Measurements from ENCODE around the gene CHORDC1.

Gene CHORDC1

DNA sequence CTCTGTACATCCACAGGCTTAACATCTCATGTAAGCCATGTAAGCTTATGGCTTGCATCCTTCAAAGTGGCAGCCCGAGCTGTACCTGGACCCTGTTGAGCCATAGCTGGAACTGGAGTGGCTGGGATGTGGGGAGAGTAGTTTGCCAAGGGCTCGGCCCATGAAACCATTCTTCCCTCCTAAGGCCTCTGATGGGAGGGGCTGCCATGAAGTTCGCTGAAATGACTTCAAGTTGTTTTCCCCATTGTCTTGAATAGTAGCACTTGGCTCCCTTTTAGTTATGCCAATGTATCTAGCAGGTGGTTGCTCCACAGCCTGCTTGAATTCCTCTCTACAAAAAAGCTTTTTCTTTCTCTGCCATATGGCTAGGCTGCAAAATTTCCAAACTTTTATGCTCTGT is 5.2 kb upstream of the CHORDC1 start:
- no peak for DNase-seq (ENCODE audit: low read depth in 1 of 2, low spot score in 1 of 2)
- H3K27me3 ChIP-seq (ENCODE audit: insufficient read depth, poor library complexity, severe bottlenecking): no peaks in the 10 kb centered on the region
- no peak overlapping the region for H3K27ac ChIP-seq (replicated peaks)
- no peak for TF ChIP-seq CTCF (IDR thresholded peaks at IDR 0.05; ENCODE audit: insufficient read depth, low read length)
- TF ChIP-seq REST (IDR thresholded peaks at IDR 0.05; ENCODE audit: insufficient replicate concordance, low read depth): no peak
- TF ChIP-seq SPI1 (IDR thresholded peaks at IDR 0.05; ENCODE audit: borderline replicate concordance, low read depth): no peak
- TF ChIP-seq GABPA (IDR thresholded peaks at IDR 0.05; ENCODE audit: low read depth): no peak
- TF ChIP-seq POLR2AphosphoS5 (IDR thresholded peaks at IDR 0.05; ENCODE audit: low read depth): no peak
- no peak overlapping the region for H3K4me3 ChIP-seq (replicated peaks; ENCODE audit: insufficient read depth, low read length)

- no peaks in the 10 kb centered on the region for H3K27me3 ChIP-seq (ENCODE audit: insufficient read depth, poor library complexity, severe bottlenecking)
- no peak for DNase-seq (ENCODE audit: low read depth in 1 of 2, low spot score in 1 of 2)
- peak overlapping the region; percentile 60 for H3K4me3 ChIP-seq (replicated peaks; ENCODE audit: insufficient read depth, low read length)
- TF ChIP-seq REST (IDR thresholded peaks at IDR 0.05; ENCODE audit: insufficient replicate concordance, low read depth): no peak
- no peak for TF ChIP-seq GABPA (IDR thresholded peaks at IDR 0.05; ENCODE audit: low read depth)
- TF ChIP-seq POLR2AphosphoS5 (IDR thresholded peaks at IDR 0.05; ENCODE audit: low read depth): no peak
- TF ChIP-seq SPI1 (IDR thresholded peaks at IDR 0.05; ENCODE audit: borderline replicate concordance, low read depth): no peak
- no peak for TF ChIP-seq CTCF (IDR thresholded peaks at IDR 0.05; ENCODE audit: insufficient read depth, low read length)
- peak overlapping the region; percentile 83 for H3K27ac ChIP-seq (replicated peaks)
Observed at GRCh38 chr11:90223248-90223585, 368 bp upstream of the CHORDC1 start.

- H3K27ac ChIP-seq (replicated peaks): peak overlapping the region; percentile 83
- no peak for TF ChIP-seq SPI1 (IDR thresholded peaks at IDR 0.05; ENCODE audit: borderline replicate concordance, low read depth)
- no peak for TF ChIP-seq POLR2AphosphoS5 (IDR thresholded peaks at IDR 0.05; ENCODE audit: low read depth)
- TF ChIP-seq CTCF (IDR thresholded peaks at IDR 0.05; ENCODE audit: insufficient read depth, low read length): no peak
- TF ChIP-seq REST (IDR thresholded peaks at IDR 0.05; ENCODE audit: insufficient replicate concordance, low read depth): no peak
- TF ChIP-seq GABPA (IDR thresholded peaks at IDR 0.05; ENCODE audit: low read depth): no peak
- no peaks in the 10 kb centered on the region for H3K27me3 ChIP-seq (ENCODE audit: insufficient read depth, poor library complexity, severe bottlenecking)
- DNase-seq (ENCODE audit: low read depth in 1 of 2, low spot score in 1 of 2): no peak
- H3K4me3 ChIP-seq (replicated peaks; ENCODE audit: insufficient read depth, low read length): peak overlapping the region; percentile 60
Observed at GRCh38 chr11:90221803-90222458, 918 bp downstream of the CHORDC1 start.

Data from HL-60 (cell line).